HG02852 (cell line): ENCODE results near the gene TES.
A peak's percentile ranks its signal among the peaks of the same experiment; 100 is the strongest.

ENCODE experiments used
- ATAC-seq: cut with Tn5 transposase; IDR thresholded peaks from one replicate; pipeline ENCODE4 v1.9.1; 2021; ENCODE audit warnings: mild to moderate bottlenecking, moderate library complexity; ENCODE audit not compliant: unreplicated experiment

Gene TES

GRCh38 chr7:116193329-116194087 is 16.8 kb upstream of the TES start:
- ATAC-seq = no peak

GRCh38 chr7:116194115-116194514 is 16.2 kb upstream of the TES start:
- no peak for ATAC-seq

- no peak for ATAC-seq
These were observed 14.9 kb upstream of the TES start for GRCh38 chr7:116195451-116195850.

- ATAC-seq = no peak
These were observed 13.4 kb upstream of the TES start for GRCh38 chr7:116196947-116197346.

GRCh38 chr7:116197360-116197759 is 13.0 kb upstream of the TES start:
- ATAC-seq = no peak

GRCh38 chr7:116198748-116199410 is 11.5 kb upstream of the TES start:
- no peak for ATAC-seq

- no peak for ATAC-seq
These were observed 9.4 kb upstream of the TES start for GRCh38 chr7:116200963-116201362.

GRCh38 chr7:116206141-116206540 is 4.2 kb upstream of the TES start:
- no peak for ATAC-seq

GRCh38 chr7:116208919-116209318 is 1.4 kb upstream of the TES start:
- ATAC-seq = no peak

- ATAC-seq = no peak
These were observed 723 bp upstream of the TES start for GRCh38 chr7:116209561-116210070.

GRCh38 chr7:116211006-116211912 is 920 bp downstream of the TES start:
- peak; percentile 72 for ATAC-seq

- no peak for ATAC-seq
These were observed 1.7 kb downstream of the TES start for GRCh38 chr7:116211913-116212596.

- ATAC-seq = no peak
These were observed 2.5 kb downstream of the TES start for GRCh38 chr7:116212869-116213268.

- no peak for ATAC-seq
These were observed 3.2 kb downstream of the TES start for GRCh38 chr7:116213361-116214130.

- no peak for ATAC-seq
These were observed 4.6 kb downstream of the TES start for GRCh38 chr7:116214921-116215320.

GRCh38 chr7:116215551-116215950 is 5.2 kb downstream of the TES start:
- no peak for ATAC-seq

- ATAC-seq = no peak
These were observed 6.7 kb downstream of the TES start for GRCh38 chr7:116216956-116217571.

- no peak for ATAC-seq
These were observed 7.8 kb downstream of the TES start for GRCh38 chr7:116218051-116218645.

GRCh38 chr7:116218747-116219146 is 8.4 kb downstream of the TES start:
- no peak for ATAC-seq
